ENCODE results near the gene CHRNA7.

DNA sequence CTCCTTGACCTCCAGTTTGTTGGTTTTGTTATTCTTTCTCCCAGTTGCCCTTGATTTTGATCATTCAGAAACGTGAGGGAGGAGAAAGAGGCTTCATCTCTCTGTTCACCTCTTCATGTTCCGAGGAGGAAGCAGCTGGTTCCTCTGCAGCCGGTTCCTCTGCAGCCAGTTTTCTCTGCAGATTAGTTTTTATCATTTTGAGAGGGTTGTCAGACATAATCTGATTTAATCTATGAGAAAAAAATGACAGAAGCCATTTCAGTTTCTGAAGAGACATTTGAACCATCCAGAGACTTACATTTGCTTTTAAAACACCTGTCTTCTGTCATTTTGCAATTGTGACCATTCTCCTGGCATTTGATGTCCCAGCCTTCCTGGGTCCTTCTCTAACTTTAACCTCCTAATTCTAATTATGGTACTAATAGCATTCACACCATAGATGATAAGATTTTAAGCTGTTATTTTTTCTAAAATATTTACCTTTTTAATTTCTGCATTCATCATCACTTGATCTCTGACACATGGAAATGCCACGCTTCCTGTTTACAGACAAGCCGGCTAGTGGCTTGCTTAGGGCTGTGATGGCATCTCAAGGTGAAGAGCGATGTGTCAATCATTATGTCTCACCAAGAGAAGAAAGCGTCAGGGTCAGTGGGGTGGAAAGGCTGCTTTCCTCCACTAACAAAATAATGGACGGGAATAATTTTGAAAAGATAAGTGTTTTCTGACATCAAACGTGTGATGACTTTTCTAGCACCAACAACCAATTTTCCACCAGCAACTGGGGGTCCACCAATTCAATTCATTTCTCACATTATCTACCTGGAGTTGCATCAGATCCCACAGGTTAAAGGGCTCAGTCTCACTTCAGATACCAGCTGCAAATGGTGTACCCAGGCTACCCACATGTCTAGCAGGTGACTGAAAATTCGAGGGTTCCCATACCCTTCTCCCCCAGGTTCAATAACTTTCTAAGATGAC, 76.4 kb downstream of the CHRNA7 start:
- TF ChIP-seq, protein P1, sequence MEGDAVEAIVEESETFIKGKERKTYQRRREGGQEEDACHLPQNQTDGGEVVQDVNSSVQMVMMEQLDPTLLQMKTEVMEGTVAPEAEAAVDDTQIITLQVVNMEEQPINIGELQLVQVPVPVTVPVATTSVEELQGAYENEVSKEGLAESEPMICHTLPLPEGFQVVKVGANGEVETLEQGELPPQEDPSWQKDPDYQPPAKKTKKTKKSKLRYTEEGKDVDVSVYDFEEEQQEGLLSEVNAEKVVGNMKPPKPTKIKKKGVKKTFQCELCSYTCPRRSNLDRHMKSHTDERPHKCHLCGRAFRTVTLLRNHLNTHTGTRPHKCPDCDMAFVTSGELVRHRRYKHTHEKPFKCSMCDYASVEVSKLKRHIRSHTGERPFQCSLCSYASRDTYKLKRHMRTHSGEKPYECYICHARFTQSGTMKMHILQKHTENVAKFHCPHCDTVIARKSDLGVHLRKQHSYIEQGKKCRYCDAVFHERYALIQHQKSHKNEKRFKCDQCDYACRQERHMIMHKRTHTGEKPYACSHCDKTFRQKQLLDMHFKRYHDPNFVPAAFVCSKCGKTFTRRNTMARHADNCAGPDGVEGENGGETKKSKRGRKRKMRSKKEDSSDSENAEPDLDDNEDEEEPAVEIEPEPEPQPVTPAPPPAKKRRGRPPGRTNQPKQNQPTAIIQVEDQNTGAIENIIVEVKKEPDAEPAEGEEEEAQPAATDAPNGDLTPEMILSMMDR (IDR thresholded peaks at IDR 0.05): no peak
- TF ChIP-seq POLR2A (IDR thresholded peaks at IDR 0.05): no peak

Data from right lobe of liver (tissue), 4 donors.